MM.1S (cell line): ENCODE measurements around the gene SUPT6H.

Experiments
- DNase-seq: peaks from one replicate; pipeline ENCODE4 v3.0.0-alpha.2; 2015
- H2AFZ ChIP-seq: fragments of 300-600 bp; sonication (generic); 2 replicates; pipeline ENCODE4 v1.6.0; 2016; ENCODE audit warnings: antibody characterized with exemption, low read length
- H3F3A ChIP-seq: fragments of 300-600 bp; sonication (generic); 2 replicates; pipeline ENCODE4 v1.6.1; 2016; ENCODE audit warnings: mild to moderate bottlenecking, antibody characterized with exemption, low read length, moderate library complexity, mixed read lengths; ENCODE audit not compliant: insufficient read depth
- H3K27ac ChIP-seq: fragments of 300-600 bp; sonication (generic); 2 replicates; pipeline ENCODE4 v1.5.1; 2016; ENCODE audit warnings: mild to moderate bottlenecking, low read length
- H3K27me3 ChIP-seq: fragments of 300-600 bp; sonication (generic); replicated peaks from 2 replicates; pipeline ENCODE4 v1.6.0; 2016; ENCODE audit warnings: low read length; ENCODE audit not compliant: insufficient read depth
- H3K36me3 ChIP-seq: fragments of 300-600 bp; sonication (generic); replicated peaks from 2 replicates; pipeline ENCODE4 v1.6.1; 2016; ENCODE audit warnings: mild to moderate bottlenecking, low read length, mixed read lengths; ENCODE audit not compliant: insufficient read depth
- H3K4me1 ChIP-seq: fragments of 300-600 bp; sonication (generic); 2 replicates; pipeline ENCODE4 v1.6.1; 2016; ENCODE audit warnings: low read length, mixed read lengths
- H3K4me2 ChIP-seq: fragments of 300-600 bp; sonication (generic); 2 replicates; pipeline ENCODE4 v1.6.0; 2016; ENCODE audit warnings: low read depth, low read length
- H3K4me3 ChIP-seq: fragments of 300-600 bp; sonication (generic); 2 replicates; pipeline ENCODE4 v1.5.1; 2016; ENCODE audit warnings: low read length, mixed read lengths
- H3K79me2 ChIP-seq: fragments of 300-600 bp; sonication (generic); 2 replicates; pipeline ENCODE4 v1.6.1; 2016; ENCODE audit warnings: mixed run types, low read length, mixed read lengths
- H3K9ac ChIP-seq: fragments of 300-600 bp; sonication (generic); 2 replicates; pipeline ENCODE4 v1.6.1; 2016; ENCODE audit warnings: low read length, mixed read lengths
- H3K9me2 ChIP-seq: fragments of 300-600 bp; sonication (generic); replicated peaks from 2 replicates; pipeline ENCODE4 v1.6.1; 2016; ENCODE audit warnings: mild to moderate bottlenecking, low read length, mixed read lengths; ENCODE audit not compliant: insufficient read depth
- H3K9me3 ChIP-seq: fragments of 300-600 bp; sonication (generic); replicated peaks from 2 replicates; pipeline ENCODE4 v1.6.1; 2016; ENCODE audit warnings: mild to moderate bottlenecking, low read length, mixed read lengths; ENCODE audit not compliant: insufficient read depth
- H4K20me1 ChIP-seq: fragments of 300-600 bp; sonication (generic); 2 replicates; pipeline ENCODE4 v1.6.1; 2016; ENCODE audit warnings: mild to moderate bottlenecking, low read length, moderate library complexity, mixed read lengths; ENCODE audit not compliant: insufficient read depth
- CTCF ChIP-seq: fragments of 300-600 bp; sonication (generic); IDR thresholded peaks from 2 replicates; pipeline ENCODE4 v1.5.1; 2016; ENCODE audit warnings: antibody characterized with exemption, low read length, mixed read lengths
- EZH2 ChIP-seq: fragments of 300-600 bp; sonication (generic); optimal IDR thresholded peaks from 2 replicates; pipeline ENCODE3; 2017; ENCODE audit warnings: low read depth, mild to moderate bottlenecking, antibody characterized with exemption, low read length, mixed read lengths
- EZH2phosphoT487 ChIP-seq: fragments of 300-600 bp; sonication (generic); IDR thresholded peaks from 2 replicates; pipeline ENCODE4 v1.6.1; 2018; ENCODE audit warnings: antibody characterized with exemption, low read length

SUPT6H gene

GRCh38 chr17:28698253-28698941 lies 36.4 kb downstream of the SUPT6H start:
- TF ChIP-seq CTCF (no peak), EZH2 (no peak), EZH2phosphoT487 (no peak)
- Histone ChIP-seq H3K4me3 (no peak overlapping the region), H3K36me3 (peaks cover 9% of the 10 kb centered on the region), H3K27ac (no peak overlapping the region), H2AFZ (no peak overlapping the region), H3K79me2 (no peaks in the 10 kb centered on the region), H3K9ac (no peak overlapping the region), H3K9me2 (no peaks in the 10 kb centered on the region), H4K20me1 (no peaks in the 10 kb centered on the region), H3K4me1 (no peaks in the 10 kb centered on the region), H3K9me3 (no peaks in the 10 kb centered on the region), H3F3A (no peaks in the 10 kb centered on the region), H3K27me3 (no peaks in the 10 kb centered on the region), H3K4me2 (no peak overlapping the region)
- DNase-seq, result no peak

- Histone ChIP-seq H3F3A (no peaks in the 10 kb centered on the region), H3K27ac (no peak overlapping the region), H3K9me2 (no peaks in the 10 kb centered on the region), H3K9ac (no peak overlapping the region), H3K79me2 (no peaks in the 10 kb centered on the region), H3K36me3 (peaks cover 9% of the 10 kb centered on the region), H3K4me2 (no peak overlapping the region), H3K27me3 (no peaks in the 10 kb centered on the region), H2AFZ (no peak overlapping the region), H3K9me3 (no peaks in the 10 kb centered on the region), H3K4me3 (no peak overlapping the region), H4K20me1 (no peaks in the 10 kb centered on the region), H3K4me1 (no peaks in the 10 kb centered on the region)
- DNase-seq, result no peak
- TF ChIP-seq EZH2phosphoT487 (no peak), EZH2 (no peak), CTCF (no peak)
Observed at GRCh38 chr17:28700278-28700677, 38.3 kb downstream of the SUPT6H start.

- Histone ChIP-seq H3K36me3 (peaks cover 9% of the 10 kb centered on the region), H3K27ac (no peak overlapping the region)
- TF ChIP-seq EZH2phosphoT487 (no peak), CTCF (no peak), EZH2 (no peak)
Observed at GRCh38 chr17:28700830-28701492, 39.0 kb downstream of the SUPT6H start.

More at GRCh38 chr17:28700830-28701492, 39.0 kb downstream of the SUPT6H start:
- H3K4me1 ChIP-seq, result no peaks in the 10 kb centered on the region
- no peaks in the 10 kb centered on the region for H3K27me3 ChIP-seq
- no peaks in the 10 kb centered on the region for H3F3A ChIP-seq
- H3K79me2 ChIP-seq, result no peaks in the 10 kb centered on the region
- no peaks in the 10 kb centered on the region for H3K9me2 ChIP-seq
- H4K20me1 ChIP-seq, result no peaks in the 10 kb centered on the region
- no peak overlapping the region for H2AFZ ChIP-seq
- no peaks in the 10 kb centered on the region for H3K9me3 ChIP-seq
- H3K4me3 ChIP-seq, result no peak overlapping the region
- no peak overlapping the region for H3K9ac ChIP-seq
- DNase-seq, result no peak
- H3K4me2 ChIP-seq, result no peak overlapping the region
